PC-3 (cell line): ENCODE data around the gene EI24. TPM values are rescaled to one million over a fixed set of nuclear protein-coding genes. Genes with fewer than 3 reads are reported as not detected.

ENCODE experiments used
- ATAC-seq: fragments of 200-7000 bp; cut with Tn5 transposase; 2 replicates; pipeline ENCODE4 v1.9.1; 2020; ENCODE audit warnings: mild to moderate bottlenecking, moderate library complexity
- BruUV-seq: library from RNA; stranded (reverse); fragments of 400-500 nt; replicated peaks from 2 replicates; lab custom pipeline; 2021; lab: Mats Ljungman, UMichigan
- CTCF ChIA-PET: fragments of 300-600 bp; sonication (Branson Sonifier 250); formaldehyde crosslinking; loops from one replicate; lab custom pipeline; 2022; ENCODE audit warnings: antibody characterized with exemption; lab: Charles Lee
- POLR2A ChIA-PET: fragments of 300-600 bp; sonication (Branson Sonifier 250); formaldehyde crosslinking; loops from one replicate; lab custom pipeline; 2022; ENCODE audit warnings: antibody characterized with exemption; ENCODE audit not compliant: unreplicated experiment; lab: Charles Lee
- DNase-seq: peaks from one replicate; pipeline ENCODE4 v3.0.0-alpha.2; 2015
- H2AFZ ChIP-seq: fragments of 300-600 bp; sonication (generic); 2 replicates; pipeline ENCODE4 v1.6.0; 2016; ENCODE audit warnings: antibody characterized with exemption, low read length
- H3F3A ChIP-seq: fragments of 300-600 bp; sonication (generic); one replicate; pipeline ENCODE4 v1.6.0; 2017; ENCODE audit warnings: antibody characterized with exemption, low read length, control low read depth, mild to moderate bottlenecking; ENCODE audit not compliant: unreplicated experiment
- H3K27ac ChIP-seq: fragments of 300-600 bp; sonication (generic); 2 replicates; pipeline ENCODE4 v1.5.1; 2016; ENCODE audit warnings: mild to moderate bottlenecking, low read length
- H3K27me3 ChIP-seq: fragments of 300-600 bp; sonication (generic); 2 replicates; pipeline ENCODE4 v1.6.1; 2016; ENCODE audit warnings: low read length, mixed read lengths
- H3K36me3 ChIP-seq: fragments of 300-600 bp; sonication (generic); 2 replicates; pipeline ENCODE4 v1.6.1; 2016; ENCODE audit warnings: low read depth, mixed run types, low read length, mixed read lengths
- H3K4me1 ChIP-seq: fragments of 300-600 bp; sonication (generic); 2 replicates; pipeline ENCODE4 v1.5.1; 2016; ENCODE audit warnings: low read length; ENCODE audit not compliant: insufficient read depth
- H3K4me2 ChIP-seq: fragments of 300-600 bp; sonication (generic); 2 replicates; pipeline ENCODE4 v1.6.0; 2016; ENCODE audit warnings: low read length
- H3K4me3 ChIP-seq: fragments of 300-600 bp; sonication (generic); 2 replicates; pipeline ENCODE4 v1.5.1; 2016; ENCODE audit warnings: mild to moderate bottlenecking, low read length, mixed read lengths
- H3K79me2 ChIP-seq: fragments of 300-600 bp; sonication (generic); 2 replicates; pipeline ENCODE4 v1.6.1; 2017; ENCODE audit warnings: low read length, mixed read lengths
- H3K9ac ChIP-seq: fragments of 300-600 bp; sonication (generic); 2 replicates; pipeline ENCODE4 v1.6.0; 2016; ENCODE audit warnings: mild to moderate bottlenecking, low read length
- H3K9me2 ChIP-seq: fragments of 300-600 bp; sonication (generic); replicated peaks from 2 replicates; pipeline ENCODE4 v1.6.1; 2016; ENCODE audit warnings: mixed run types, low read length, mixed read lengths
- H3K9me3 ChIP-seq: fragments of 300-600 bp; sonication (generic); 2 replicates; pipeline ENCODE4 v1.6.1; 2016; ENCODE audit warnings: low read length, mixed read lengths
- H4K20me1 ChIP-seq: fragments of 300-600 bp; sonication (generic); 2 replicates; pipeline ENCODE4 v1.6.1; 2016; ENCODE audit warnings: low read length, mixed read lengths
- EZH2 ChIP-seq: fragments of 300-600 bp; sonication (generic); IDR thresholded peaks from one replicate; pipeline ENCODE4 v1.6.1; 2017; ENCODE audit warnings: antibody characterized with exemption, mild to moderate bottlenecking, low read length; ENCODE audit not compliant: unreplicated experiment
- EZH2phosphoT487 ChIP-seq: fragments of 300-600 bp; sonication (generic); IDR thresholded peaks from 2 replicates; pipeline ENCODE4 v1.6.1; 2018; ENCODE audit warnings: mild to moderate bottlenecking, antibody characterized with exemption, low read length, borderline replicate concordance
- intact Hi-C: fragments of 100-400 bp; cut with micrococcal nuclease; formaldehyde crosslinking; loops from 2 replicates; pipeline ENCODE4 v1.9.0; 2023
- total RNA-seq: library from RNA; depleted of rRNA; stranded (reverse); fragments of >200 nt; gene quantifications from 2 replicates; pipeline ENCODE4 v1.2.3, GENCODE V29; 2014
- TF ChIP-seq, protein P1 (sequence below): fragments of 300-600 bp; sonication (generic); conservative IDR thresholded peaks from 2 replicates; pipeline ENCODE4 v1.5.1; 2017; ENCODE audit warnings: antibody characterized with exemption, low read depth, mild to moderate bottlenecking, low read length

EI24 gene
- total RNA-seq, 1 experiment from 2014 or later: 154 TPM

DNA sequence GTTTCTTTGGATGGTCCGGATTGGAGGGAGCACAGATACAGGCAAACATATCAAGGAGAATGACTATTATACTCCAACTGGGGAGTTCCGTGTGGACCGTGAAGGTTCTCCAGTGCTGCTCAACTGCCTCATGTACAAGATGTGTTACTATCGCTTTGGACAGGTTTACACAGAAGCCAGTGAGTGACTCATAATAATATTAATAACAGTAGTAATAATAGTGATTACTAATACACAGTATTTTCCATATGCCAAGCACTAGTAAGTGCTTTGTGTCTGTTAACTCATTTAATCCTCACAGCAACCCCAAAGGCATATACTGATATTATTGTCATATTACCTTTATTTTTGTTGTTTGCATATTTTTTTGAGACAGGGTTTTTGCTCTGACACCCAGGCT, 49.1 kb downstream of the EI24 start:
- Histone ChIP-seq H3K9ac (no peak overlapping the region), H3K9me2 (no peaks in the 10 kb centered on the region), H3K4me1 (peaks cover 13% of the 10 kb centered on the region), H3K36me3 (peaks cover 66% of the 10 kb centered on the region), H3K9me3 (no peaks in the 10 kb centered on the region), H4K20me1 (no peaks in the 10 kb centered on the region), H2AFZ (no peak overlapping the region), H3K4me3 (no peak overlapping the region), H3K27ac (no peak overlapping the region), H3K27me3 (no peaks in the 10 kb centered on the region), H3K4me2 (no peak overlapping the region), H3K79me2 (no peaks in the 10 kb centered on the region), H3F3A (peaks cover 3% of the 10 kb centered on the region)
- TF ChIP-seq EZH2 (no peak), EZH2phosphoT487 (no peak)
- POLR2A ChIA-PET: no interaction called here
- intact Hi-C loops: no loop called here
- DNase-seq (no peak), ATAC-seq (0 out of 2 replicates have a peak, but pooled peaks have one; percentile 13)
- no TSS peak for BruUV-seq
- CTCF ChIA-PET: no interaction called here

DNA sequence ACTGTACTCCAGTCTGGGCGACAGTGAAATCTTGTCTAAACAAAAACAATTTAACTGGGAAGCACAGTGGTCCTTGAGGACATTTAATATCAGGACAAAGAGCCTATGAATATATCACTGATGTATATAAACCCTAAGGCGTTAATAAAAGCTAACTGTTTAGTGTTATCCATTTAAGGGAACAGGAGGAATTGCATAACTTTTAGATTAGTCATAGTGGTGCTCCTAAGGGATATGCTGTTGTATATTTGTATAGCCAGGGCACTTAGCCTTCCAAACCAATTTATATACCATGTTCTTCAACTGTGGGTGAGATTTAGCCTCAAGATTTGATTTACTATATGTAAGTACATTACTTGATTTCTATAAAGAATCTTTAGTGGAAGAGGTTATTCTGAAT, 52.7 kb downstream of the EI24 start:
- no peak overlapping the region for H3K27ac ChIP-seq
- H2AFZ ChIP-seq: no peak overlapping the region
- BruUV-seq: no TSS peak
- ATAC-seq (peak; percentile 19), DNase-seq (peak; percentile 82)
- H3K4me1 ChIP-seq: peaks cover 23% of the 10 kb centered on the region
- no peak for TF ChIP-seq EZH2phosphoT487
- TF ChIP-seq, protein P1, sequence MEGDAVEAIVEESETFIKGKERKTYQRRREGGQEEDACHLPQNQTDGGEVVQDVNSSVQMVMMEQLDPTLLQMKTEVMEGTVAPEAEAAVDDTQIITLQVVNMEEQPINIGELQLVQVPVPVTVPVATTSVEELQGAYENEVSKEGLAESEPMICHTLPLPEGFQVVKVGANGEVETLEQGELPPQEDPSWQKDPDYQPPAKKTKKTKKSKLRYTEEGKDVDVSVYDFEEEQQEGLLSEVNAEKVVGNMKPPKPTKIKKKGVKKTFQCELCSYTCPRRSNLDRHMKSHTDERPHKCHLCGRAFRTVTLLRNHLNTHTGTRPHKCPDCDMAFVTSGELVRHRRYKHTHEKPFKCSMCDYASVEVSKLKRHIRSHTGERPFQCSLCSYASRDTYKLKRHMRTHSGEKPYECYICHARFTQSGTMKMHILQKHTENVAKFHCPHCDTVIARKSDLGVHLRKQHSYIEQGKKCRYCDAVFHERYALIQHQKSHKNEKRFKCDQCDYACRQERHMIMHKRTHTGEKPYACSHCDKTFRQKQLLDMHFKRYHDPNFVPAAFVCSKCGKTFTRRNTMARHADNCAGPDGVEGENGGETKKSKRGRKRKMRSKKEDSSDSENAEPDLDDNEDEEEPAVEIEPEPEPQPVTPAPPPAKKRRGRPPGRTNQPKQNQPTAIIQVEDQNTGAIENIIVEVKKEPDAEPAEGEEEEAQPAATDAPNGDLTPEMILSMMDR: no peak
- no peak for TF ChIP-seq EZH2
- no peak overlapping the region for H3K4me3 ChIP-seq
- peaks cover 3% of the 10 kb centered on the region for H3F3A ChIP-seq
- ChIA-PET CTCF (no interaction called here), POLR2A (no interaction called here)
- H3K27me3 ChIP-seq: no peaks in the 10 kb centered on the region
- no peak overlapping the region for H3K4me2 ChIP-seq
- peaks cover 45% of the 10 kb centered on the region for H3K36me3 ChIP-seq
- H3K9me2 ChIP-seq: no peaks in the 10 kb centered on the region
- H3K9ac ChIP-seq: no peak overlapping the region
- intact Hi-C loops: no loop called here
- no peaks in the 10 kb centered on the region for H4K20me1 ChIP-seq
- peaks cover 7% of the 10 kb centered on the region for H3K79me2 ChIP-seq
- no peaks in the 10 kb centered on the region for H3K9me3 ChIP-seq

DNA sequence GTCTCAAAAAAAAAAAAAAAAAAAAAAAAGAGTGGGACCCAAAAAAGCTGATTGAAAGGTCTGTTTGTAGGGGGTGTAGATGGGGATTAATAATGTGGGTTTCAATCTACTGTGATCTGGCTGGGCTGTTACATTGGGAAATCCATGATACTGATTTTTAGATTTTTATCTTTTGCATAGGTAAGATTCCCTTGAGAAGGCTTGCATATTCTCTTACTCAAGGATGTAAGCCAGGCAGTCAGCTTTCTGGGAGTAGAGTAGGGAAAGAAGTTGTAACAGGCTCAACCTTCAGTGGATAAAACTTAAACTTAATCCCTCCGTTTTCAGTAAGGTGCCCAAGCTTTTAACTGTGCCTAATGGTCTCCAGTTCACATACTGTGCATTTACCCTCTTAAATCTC, 53.8 kb downstream of the EI24 start:
- TF ChIP-seq, protein P1: no peak
- TF ChIP-seq EZH2phosphoT487 (no peak), EZH2 (no peak)
- peaks cover 17% of the 10 kb centered on the region for H3K79me2 ChIP-seq
- no peak overlapping the region for H3K27ac ChIP-seq
- DNase-seq: no peak
- no peak overlapping the region for H3K4me3 ChIP-seq
- H3K9ac ChIP-seq: no peak overlapping the region
- intact Hi-C loops: no loop called here
- H3K9me2 ChIP-seq: no peaks in the 10 kb centered on the region
- no peak overlapping the region for H2AFZ ChIP-seq
- no peaks in the 10 kb centered on the region for H3K9me3 ChIP-seq
- no peak overlapping the region for H3K4me2 ChIP-seq
- ChIA-PET CTCF (no interaction called here), POLR2A (no interaction called here)
- no peak for ATAC-seq
- H3F3A ChIP-seq: peaks cover 3% of the 10 kb centered on the region
- no peaks in the 10 kb centered on the region for H4K20me1 ChIP-seq
- BruUV-seq: no TSS peak
- H3K4me1 ChIP-seq: peaks cover 34% of the 10 kb centered on the region
- no peaks in the 10 kb centered on the region for H3K27me3 ChIP-seq
- H3K36me3 ChIP-seq: peaks cover 37% of the 10 kb centered on the region
